Bronchial epithelial cell (primary cell): ENCODE measurements around the gene ARID5B. TPM values are rescaled to one million over a fixed set of nuclear protein-coding genes. Genes with fewer than 3 reads are reported as not detected.

ENCODE experiments used
- DNase-seq: peaks from one replicate; pipeline ENCODE4 v3.0.0-alpha.2; 2010; ENCODE audit warnings: low read depth
- FAIRE-seq: peaks from 2 replicates; lab custom pipeline; 2011; peaks lifted over from hg19 to GRCh38; lab: Jason Lieb, UNC
- H3K27me3 ChIP-seq: 2 replicates; pipeline ENCODE4 v1.5.1; 2011; ENCODE audit warnings: low read length; ENCODE audit not compliant: control insufficient read depth, insufficient read depth
- H3K36me3 ChIP-seq: 2 replicates; pipeline ENCODE4 v1.5.1; 2011; ENCODE audit warnings: low read length; ENCODE audit not compliant: control insufficient read depth, insufficient read depth
- H3K4me3 ChIP-seq: 2 replicates; pipeline ENCODE4 v1.5.1; 2011; ENCODE audit warnings: mild to moderate bottlenecking, low read depth, low read length, control low read depth
- total RNA-seq: library from RNA; depleted of rRNA; stranded (reverse); fragments of >200 nt; gene quantifications from 2 replicates; pipeline ENCODE4 v1.2.1, GENCODE V29; 2014
- TF ChIP-seq, protein P1 (sequence below): IDR thresholded peaks from 2 replicates; pipeline ENCODE4 v1.5.1; 2011; ENCODE audit warnings: mild to moderate bottlenecking, moderate library complexity, low read length, control low read depth, inconsistent platforms; ENCODE audit not compliant: insufficient read depth, severe bottlenecking

ARID5B gene
- total RNA-seq, 1 donor from 2014 or later: 7.1 TPM

DNA sequence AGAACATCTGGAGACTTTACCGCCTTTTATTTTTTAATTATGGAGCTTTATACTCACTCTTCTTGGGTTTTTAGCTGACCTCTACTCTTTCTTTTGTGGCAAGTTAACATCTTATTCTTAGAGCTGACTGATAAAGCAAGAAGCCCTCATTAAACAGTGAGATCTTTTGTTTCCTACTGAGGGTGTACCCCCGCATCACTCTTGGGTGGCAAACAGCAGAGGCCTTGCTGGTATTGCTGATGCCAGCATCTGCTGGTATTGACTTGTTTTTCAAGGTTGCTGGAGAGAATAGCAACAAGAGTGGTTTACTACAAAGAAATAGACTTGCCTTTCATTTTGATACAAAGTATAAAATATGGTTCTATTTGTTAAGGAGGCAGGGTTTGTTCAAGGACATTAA is 154.7 kb downstream of the ARID5B start:
- TF ChIP-seq, protein P1, sequence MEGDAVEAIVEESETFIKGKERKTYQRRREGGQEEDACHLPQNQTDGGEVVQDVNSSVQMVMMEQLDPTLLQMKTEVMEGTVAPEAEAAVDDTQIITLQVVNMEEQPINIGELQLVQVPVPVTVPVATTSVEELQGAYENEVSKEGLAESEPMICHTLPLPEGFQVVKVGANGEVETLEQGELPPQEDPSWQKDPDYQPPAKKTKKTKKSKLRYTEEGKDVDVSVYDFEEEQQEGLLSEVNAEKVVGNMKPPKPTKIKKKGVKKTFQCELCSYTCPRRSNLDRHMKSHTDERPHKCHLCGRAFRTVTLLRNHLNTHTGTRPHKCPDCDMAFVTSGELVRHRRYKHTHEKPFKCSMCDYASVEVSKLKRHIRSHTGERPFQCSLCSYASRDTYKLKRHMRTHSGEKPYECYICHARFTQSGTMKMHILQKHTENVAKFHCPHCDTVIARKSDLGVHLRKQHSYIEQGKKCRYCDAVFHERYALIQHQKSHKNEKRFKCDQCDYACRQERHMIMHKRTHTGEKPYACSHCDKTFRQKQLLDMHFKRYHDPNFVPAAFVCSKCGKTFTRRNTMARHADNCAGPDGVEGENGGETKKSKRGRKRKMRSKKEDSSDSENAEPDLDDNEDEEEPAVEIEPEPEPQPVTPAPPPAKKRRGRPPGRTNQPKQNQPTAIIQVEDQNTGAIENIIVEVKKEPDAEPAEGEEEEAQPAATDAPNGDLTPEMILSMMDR: no peak
- peaks cover 13% of the 10 kb centered on the region for H3K36me3 ChIP-seq
- FAIRE-seq: no peak
- no peaks in the 10 kb centered on the region for H3K27me3 ChIP-seq
- no peak overlapping the region for H3K4me3 ChIP-seq
- no peak for DNase-seq

DNA sequence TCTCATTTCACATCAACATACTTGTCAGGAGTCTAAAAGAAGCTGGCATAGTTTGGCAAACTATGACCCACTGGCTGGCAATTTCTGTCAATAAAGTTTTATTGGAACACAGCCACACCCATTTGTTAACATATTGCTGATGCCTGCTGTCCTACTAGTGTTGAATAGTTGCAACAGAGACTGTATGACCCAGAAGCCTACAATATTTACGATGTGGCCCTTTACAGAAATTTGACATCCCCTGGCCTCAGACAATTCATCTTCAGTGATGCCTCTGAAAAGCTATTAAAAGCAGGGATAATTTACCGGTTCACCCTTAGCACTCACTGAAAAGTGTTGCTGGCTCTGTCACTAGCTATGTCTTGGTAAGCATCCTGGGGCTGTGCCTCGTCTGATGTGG is 155.2 kb downstream of the ARID5B start:
- Histone ChIP-seq H3K4me3 (no peak overlapping the region), H3K36me3 (peaks cover 13% of the 10 kb centered on the region), H3K27me3 (no peaks in the 10 kb centered on the region)
- no peak for DNase-seq
- no peak for FAIRE-seq
- TF ChIP-seq, protein P1: no peak

DNA sequence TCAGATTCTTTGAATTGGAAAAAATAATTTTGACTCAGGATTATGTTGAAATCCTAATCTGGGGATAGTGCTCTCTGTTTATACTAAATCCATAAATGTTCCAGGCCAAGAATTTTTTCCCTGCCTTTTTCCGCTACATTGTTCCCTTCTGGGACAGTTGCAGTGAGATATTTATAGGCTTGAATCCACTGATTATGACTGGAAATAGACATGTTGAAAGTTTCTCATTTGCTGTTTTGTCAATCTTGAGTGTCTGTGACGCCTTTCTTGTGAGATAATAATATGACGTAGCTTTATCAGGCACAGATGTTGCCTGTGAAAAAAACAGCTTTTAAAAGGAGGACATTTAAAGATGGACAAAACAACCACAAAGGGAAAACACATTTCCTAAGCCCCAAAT is 155.9 kb downstream of the ARID5B start:
- FAIRE-seq: no peak

DNA sequence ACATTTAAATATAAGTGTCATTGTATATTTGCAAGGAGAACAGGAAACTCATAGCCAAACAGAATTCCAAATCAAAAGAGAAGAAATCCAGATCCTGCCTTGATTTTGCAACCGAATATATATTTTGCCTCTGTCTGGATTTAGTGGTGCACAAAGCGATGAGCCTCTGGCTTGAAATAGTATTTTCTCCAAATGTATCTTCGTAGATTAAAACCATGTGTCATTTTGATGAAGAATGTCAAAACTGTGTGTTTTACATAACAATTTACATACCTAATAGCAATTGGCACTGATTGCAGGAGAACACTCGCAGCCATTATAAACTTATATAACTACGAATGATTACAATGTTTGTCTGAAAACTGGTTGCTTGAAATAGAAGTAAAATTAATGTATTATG is 156.4 kb downstream of the ARID5B start:
- TF ChIP-seq, protein P1: no peak
- FAIRE-seq: no peak
- DNase-seq: no peak
- H3K36me3 ChIP-seq: peaks cover 11% of the 10 kb centered on the region
- no peak overlapping the region for H3K4me3 ChIP-seq
- H3K27me3 ChIP-seq: no peaks in the 10 kb centered on the region

More for the DNA sequence above, 155.9 kb downstream of the ARID5B start:
- peaks cover 11% of the 10 kb centered on the region for H3K36me3 ChIP-seq
- no peaks in the 10 kb centered on the region for H3K27me3 ChIP-seq
- DNase-seq: no peak
- H3K4me3 ChIP-seq: no peak overlapping the region
- TF ChIP-seq, protein P1: no peak

DNA sequence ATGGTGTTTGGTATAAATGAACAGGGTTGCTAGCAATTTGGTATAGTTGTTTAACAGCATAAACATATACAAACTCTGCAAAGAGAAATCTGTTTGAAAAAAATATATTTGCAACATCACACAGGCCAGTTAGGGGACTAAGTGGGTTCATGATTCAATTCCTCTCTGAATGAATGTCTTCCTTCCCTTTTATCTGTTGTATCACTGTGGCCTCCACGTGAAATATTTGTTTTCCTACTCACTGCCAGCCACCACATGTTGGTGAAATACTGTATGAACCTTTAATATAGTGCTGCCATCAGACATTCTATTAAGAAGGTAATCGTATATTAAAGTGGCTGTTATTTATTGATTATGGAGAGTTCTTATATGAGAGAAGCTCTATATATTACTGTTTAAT is 157.0 kb downstream of the ARID5B start:
- TF ChIP-seq, protein P1: no peak
- H3K27me3 ChIP-seq: no peaks in the 10 kb centered on the region
- peaks cover 10% of the 10 kb centered on the region for H3K36me3 ChIP-seq
- FAIRE-seq: no peak
- H3K4me3 ChIP-seq: no peak overlapping the region
- no peak for DNase-seq

DNA sequence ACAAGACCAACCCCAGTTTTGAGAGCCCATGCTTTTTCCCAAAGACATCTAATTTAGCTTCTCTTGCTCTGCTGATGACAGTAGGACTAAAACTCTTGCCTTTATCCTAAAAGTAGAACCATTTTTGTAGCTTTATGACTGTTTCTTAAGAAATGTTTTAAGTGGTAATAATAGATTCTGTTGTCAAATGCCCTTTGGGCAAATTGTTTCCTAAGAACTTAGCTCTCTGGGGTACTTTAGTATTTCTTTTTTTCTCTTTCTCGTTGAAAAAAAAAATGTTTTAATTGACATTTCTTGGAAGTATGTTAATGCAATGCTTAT is 157.4 kb downstream of the ARID5B start:
- FAIRE-seq (no peak), DNase-seq (no peak)
- Histone ChIP-seq H3K36me3 (peaks cover 10% of the 10 kb centered on the region), H3K27me3 (no peaks in the 10 kb centered on the region), H3K4me3 (no peak overlapping the region)
- TF ChIP-seq, protein P1: no peak
